SKM-1 treated with dmso at 0.1 percent for 144 hours (cell line): ENCODE data around the gene ALK.

Experiments used
- DNase-seq: peaks from one replicate; lab custom pipeline; 2025; ENCODE audit not compliant: unreplicated experiment; lab: John Stamatoyannopoulos, UW

ALK gene

GRCh38 chr2:29463181-29463900 is 458.0 kb downstream of the ALK start:
- no peak for DNase-seq

- DNase-seq: no peak
Measured at GRCh38 chr2:29462293-29462692, 459.1 kb downstream of the ALK start.

GRCh38 chr2:29460190-29460589 is 461.2 kb downstream of the ALK start:
- DNase-seq: no peak

GRCh38 chr2:29459445-29460179 is 461.8 kb downstream of the ALK start:
- DNase-seq: no peak

GRCh38 chr2:29456429-29456828 is 465.0 kb downstream of the ALK start:
- DNase-seq: no peak

GRCh38 chr2:29455200-29455860 is 466.1 kb downstream of the ALK start:
- peak; percentile 64 for DNase-seq

GRCh38 chr2:29452036-29452435 is 469.4 kb downstream of the ALK start:
- DNase-seq: no peak

- DNase-seq: no peak
Measured at GRCh38 chr2:29450596-29451222, 470.7 kb downstream of the ALK start.

GRCh38 chr2:29449499-29449898 is 471.9 kb downstream of the ALK start:
- DNase-seq: no peak

- DNase-seq: no peak
Measured at GRCh38 chr2:29448096-29448688, 473.2 kb downstream of the ALK start.

DNA sequence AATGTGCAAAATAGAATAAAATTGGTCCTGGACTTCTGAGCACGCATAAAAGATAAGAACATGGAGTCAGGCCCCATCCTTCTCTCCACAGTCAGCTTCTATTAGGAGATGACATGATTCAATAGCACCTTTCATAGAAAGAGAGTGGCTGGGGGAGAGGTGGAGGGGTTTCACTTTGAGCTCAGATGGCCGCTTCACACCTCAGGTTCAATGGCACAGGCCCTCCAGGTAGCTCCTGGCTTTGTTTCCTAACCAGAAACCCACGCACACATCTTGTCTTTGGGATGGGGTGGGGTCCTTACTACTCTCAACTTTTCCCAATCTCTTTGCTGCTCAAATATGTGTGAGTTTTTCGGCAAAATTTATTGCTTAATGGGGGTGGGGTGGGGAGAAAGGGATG is 473.9 kb downstream of the ALK start:
- no peak for DNase-seq

- DNase-seq: no peak
Measured at GRCh38 chr2:29446847-29447246, 474.5 kb downstream of the ALK start.

GRCh38 chr2:29444150-29444549 is 477.2 kb downstream of the ALK start:
- no peak for DNase-seq

GRCh38 chr2:29443627-29444026 is 477.8 kb downstream of the ALK start:
- no peak for DNase-seq

DNA sequence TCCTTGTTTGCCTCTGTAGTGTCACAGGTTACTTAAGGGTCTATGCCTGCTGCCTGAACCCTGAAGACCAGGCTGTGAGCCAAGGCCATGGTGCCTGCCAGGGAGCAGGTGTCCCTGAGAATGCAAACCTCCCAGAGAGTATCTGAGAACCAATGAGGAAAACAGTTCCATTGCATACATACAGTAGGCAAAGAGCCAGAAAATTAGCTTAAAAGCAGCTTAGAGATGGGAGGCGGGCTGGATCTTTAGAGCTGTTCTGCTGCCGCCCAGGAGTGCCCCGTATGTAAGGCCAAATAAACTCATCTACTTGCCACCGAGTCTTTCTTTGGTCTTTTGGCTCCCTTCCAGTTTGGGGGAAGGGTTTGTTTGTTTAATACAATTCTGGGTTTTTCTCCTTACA is 478.2 kb downstream of the ALK start:
- DNase-seq: no peak

DNA sequence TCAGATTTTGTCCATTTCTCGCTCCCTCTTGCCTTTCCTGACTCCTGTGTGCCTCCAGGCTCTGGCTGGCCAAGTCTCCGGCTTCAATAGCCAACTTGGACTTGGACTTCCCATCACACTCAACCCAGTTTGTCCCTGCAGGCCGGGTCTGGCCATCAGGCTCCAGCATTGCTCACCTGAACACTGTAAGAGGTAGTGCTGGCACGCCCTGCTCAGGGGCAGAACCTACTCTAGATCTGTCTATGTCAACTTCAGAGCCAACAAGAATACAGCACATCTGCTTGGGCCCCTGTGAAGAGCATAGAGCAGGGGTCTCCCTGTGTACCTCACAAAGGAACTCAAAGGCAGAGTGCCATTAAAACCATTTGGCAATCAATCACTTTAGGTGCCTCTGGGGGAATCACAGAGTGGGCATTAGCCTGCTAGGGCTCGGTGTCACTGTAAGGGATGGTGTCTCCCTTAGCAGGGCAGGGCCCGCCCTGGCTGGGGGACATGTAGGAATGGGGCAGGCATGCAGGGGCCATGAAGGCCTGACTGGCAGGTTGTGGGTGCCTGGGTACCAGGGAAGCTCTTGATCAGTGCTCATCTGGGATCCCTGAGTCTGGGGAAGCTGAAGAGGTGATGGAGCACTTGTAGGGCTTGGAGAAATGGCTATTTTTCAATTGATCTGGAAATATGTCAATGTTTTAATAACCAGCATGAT is 480.3 kb downstream of the ALK start:
- no peak for DNase-seq

DNA sequence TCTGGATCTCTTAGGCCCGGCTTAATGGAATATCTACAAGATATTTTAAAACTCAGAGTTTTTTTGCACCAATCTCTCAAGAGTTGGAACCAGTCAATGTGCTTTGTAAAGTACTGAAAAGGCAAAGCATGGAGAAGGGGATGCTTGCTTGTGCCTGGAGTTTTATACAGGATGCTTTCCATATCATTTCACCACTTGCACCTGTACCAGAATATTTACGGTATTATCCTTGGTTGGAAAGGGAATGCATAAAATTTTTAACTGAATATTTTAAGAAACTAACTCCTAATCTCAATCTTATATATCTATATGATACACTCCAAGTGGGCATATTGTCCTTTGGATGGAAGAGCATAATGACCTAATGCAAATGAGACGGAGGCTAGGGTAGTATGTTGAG is 487.5 kb downstream of the ALK start:
- no peak for DNase-seq

- DNase-seq: no peak
Measured at GRCh38 chr2:29433128-29433527, 488.3 kb downstream of the ALK start.

- DNase-seq: no peak
Measured at GRCh38 chr2:29431485-29431884, 489.9 kb downstream of the ALK start.

DNA sequence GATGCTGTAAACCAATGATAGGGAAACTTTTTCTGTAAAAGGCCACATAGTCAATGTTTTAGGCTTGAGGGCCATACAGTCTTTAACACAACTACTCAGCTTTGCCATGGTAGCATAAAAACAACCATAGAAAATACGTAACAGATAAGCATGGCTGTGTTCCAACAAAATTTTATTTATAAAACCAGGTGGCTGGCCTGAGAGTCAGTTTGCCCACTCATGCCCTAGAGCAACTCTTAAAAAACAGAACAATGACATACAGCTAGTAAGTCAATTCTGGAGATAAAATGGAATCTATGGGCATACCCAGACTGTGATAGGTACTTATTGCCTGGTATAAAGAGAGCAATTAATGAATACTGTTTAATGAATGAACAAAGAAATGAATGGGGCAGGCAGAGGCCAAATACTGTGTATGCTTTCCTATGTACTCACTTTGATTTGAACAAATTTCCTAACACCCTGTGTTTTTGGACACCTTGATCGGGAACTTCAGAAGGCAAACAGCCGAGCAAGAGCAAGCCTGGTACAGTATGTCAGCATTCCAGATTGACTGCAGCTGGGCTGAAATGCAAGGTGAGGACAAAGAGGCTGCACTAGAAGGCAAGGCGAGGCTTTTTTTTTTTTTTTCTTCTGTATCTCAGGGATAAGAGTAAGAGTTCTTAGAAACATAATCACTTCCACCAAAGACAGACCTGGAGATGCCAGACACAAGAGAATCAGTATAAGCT is 490.8 kb downstream of the ALK start:
- no peak for DNase-seq
